Measurements from ENCODE around the gene COMMD7.

COMMD7 gene

DNA sequence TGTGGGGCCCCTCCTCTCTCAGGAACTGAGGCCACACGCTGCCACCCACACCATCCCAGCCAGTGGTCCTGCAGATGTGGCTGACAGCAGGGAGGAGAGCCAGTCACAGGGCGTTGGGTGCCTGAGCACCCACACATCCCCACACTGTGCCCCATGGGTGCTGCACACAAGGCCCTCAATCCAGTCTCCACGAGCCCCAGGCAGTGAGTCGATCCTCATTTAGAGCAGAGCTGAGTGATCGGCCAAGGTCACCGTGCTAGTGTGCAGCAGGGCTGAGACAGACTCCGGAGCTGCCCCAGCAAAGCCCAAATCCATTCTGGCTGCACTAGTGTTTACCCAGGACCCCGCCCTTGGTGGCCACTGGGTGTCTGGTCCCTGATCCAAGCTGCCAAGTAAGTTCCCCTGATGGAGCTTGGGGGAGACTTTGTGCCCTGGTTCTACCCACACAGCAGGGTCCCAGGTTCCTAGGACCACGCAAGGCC lies 78.5 kb downstream of the COMMD7 start:
- H3K4me3 ChIP-seq (ENCODE audit: low read length) = no peak overlapping the region
- TF ChIP-seq ZNF274 (IDR thresholded peaks at IDR 0.05; ENCODE audit: low read depth, low read length) = no peak

DNA sequence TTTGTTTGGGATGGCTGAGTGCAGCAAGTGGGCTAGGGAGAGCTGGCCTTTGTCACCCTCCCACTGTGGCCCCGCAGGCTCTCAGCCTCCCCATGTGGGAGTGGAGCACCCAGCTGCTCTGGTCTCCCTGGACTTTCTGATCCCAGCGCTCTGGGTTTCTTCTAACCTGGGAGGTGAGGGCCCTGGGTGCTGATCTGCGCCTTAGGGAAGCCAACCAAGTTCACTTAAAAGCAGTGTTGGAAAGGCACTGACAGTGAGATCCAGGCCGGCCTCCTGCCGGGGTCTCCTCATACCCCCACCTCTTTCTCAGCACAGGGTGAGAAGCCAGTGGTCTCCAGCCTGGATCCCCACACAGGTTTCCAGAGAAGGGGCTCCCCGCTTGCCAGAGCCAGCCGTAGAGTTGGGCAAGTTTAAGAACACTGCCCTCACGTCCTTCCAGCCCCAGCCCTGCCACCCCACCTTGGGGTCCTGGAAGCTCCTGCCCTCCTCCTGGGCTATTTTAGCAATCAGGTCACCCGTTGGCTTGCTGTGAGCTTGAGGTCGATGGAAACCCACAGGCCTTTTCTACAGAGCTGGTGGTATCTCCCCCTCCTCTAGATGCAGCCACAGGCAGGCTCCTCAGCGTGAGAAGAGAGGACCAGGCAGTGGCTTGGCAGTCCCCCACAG lies 79.1 kb downstream of the COMMD7 start:
- no peak overlapping the region for H3K4me3 ChIP-seq (ENCODE audit: low read length)
- TF ChIP-seq ZNF274 (IDR thresholded peaks at IDR 0.05; ENCODE audit: low read depth, low read length) = no peak

DNA sequence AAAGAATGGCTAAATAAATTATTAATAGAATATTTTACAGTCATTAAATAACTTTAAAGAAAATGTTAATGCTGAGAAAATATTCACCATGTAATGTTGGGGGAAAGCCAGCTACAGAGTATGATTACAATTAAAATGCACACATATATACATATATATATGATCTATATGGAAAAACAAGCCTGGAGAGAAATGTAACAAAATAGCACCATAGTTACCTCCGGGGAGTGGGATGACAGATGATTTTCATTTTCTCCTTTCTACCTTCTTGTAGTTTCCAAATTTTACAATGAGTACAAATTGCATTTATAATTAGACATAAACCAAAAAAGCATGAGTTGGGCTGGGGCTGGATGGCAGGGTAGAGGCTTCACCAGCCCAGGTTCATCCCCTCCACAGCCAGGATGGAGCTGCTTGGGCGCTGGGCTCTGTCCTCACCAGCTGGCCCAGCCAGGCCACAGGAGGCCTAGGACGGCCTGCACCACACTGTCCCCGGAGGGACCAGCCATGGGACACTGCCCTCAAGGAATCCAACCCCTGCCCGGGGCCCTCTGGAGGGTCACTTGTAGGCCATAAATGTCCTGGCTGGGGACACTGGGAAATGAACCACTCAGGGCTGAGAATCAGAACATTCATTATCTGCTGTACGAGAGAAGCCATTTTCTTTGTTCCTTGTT lies 79.8 kb downstream of the COMMD7 start:
- no peak overlapping the region for H3K4me3 ChIP-seq (ENCODE audit: low read length)
- no peak for TF ChIP-seq ZNF274 (IDR thresholded peaks at IDR 0.05; ENCODE audit: low read depth, low read length)

DNA sequence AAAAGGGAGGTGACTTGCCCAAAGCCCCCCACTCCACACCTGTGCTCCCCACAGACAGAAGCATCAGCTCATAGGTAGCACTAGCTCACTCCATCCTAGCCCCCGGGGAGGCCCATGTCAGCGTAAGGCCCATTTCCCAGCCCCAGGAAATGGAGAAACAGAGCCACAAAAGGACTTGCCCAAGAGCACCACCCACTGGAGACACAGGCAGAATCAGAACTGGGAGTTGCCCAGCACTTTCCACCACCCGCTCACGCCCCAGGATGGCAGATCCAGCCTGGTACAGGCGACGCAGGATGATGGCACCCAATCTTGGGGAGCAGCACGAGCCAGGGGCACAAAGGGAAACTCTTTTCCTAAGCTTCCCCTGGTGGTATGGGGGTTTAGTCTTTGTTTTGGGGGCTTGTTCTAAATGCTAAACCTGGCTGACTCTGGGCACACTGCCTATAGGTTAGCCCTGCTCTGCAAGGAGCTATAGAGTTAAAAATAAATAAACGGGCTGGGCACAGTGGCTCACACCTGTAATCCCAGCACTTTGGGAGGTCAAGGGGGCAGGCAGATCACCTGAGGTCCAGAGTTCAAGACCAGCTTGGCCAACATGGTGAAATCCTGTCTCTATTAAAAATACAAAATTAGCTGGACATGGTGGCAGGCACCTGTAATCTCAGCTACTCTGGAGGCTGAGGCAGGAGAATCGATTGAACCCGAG lies 81.3 kb downstream of the COMMD7 start:
- no peak overlapping the region for H3K4me3 ChIP-seq (ENCODE audit: low read length)
- TF ChIP-seq ZNF274 (IDR thresholded peaks at IDR 0.05; ENCODE audit: low read depth, low read length) = no peak

DNA sequence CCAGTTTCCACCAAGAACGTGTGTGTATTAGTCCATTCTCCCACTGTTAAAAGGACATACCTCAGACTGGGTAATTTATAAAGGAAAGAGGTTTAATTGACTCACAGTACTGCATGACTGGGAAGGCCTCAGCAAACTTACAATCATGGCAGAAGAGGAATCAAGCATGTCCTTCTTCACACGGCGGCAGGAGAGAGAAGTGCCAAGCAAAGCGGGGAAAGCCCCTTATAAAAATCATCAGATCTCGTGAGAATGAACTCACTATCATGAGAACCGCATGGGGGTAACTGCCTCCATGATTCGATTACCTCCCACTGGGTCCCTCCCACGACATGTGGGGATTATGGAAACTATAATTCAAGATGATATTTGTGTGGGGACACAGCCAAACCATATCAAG lies 82.6 kb downstream of the COMMD7 start:
- no peak for TF ChIP-seq ZNF274 (IDR thresholded peaks at IDR 0.05; ENCODE audit: low read depth, low read length)
- no peak overlapping the region for H3K4me3 ChIP-seq (ENCODE audit: low read length)

DNA sequence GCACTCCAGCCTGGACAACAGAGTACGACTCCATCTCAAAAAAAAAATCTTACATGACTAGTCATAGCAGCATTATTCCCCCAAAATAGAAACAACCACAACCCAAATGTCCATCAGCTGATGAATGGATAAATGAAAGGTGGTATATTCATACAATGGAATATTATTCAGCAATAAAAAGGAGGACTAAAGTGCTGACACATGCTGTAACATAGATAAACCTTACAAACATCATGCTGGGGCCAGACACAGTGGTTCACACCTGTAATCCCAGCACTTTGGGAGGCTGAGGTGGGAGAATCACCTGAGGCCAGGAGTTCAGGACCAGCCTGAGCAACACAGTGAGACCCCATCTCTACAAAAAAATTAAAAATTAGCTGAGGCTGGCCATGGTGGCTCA lies 86.4 kb downstream of the COMMD7 start:
- no peak overlapping the region for H3K4me3 ChIP-seq (ENCODE audit: low read length)
- no peak for TF ChIP-seq ZNF274 (IDR thresholded peaks at IDR 0.05; ENCODE audit: low read depth, low read length)

DNA sequence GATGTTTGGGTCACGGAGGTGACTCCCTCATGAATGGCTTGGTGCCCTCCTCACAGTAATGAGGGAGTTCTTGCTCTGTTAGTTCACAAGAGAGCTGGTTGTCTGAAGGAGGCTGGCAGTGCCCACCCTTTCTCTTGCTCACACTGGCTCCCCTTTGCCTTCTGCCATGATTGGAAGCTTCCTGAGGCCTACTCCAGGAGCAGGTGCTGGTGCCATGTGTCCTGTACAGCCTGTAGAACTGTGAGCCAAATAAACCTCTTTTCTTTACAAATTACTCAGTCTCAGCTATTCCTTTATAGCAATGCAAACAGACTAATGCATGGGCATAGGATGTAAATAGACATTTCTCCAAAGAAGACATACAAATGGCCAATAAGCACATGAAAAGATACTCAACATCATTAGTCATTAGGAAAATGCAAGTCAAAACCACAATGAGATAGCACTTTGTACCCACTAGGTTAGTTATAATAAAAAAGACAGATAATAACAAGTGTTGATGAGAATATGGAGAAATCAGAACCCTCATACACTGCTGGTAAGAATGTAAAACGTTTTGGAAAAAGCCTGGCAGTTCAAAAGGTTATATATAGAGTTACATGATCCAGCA lies 87.3 kb downstream of the COMMD7 start:
- no peak for TF ChIP-seq ZNF274 (IDR thresholded peaks at IDR 0.05; ENCODE audit: low read depth, low read length)
- H3K4me3 ChIP-seq (ENCODE audit: low read length) = no peak overlapping the region

DNA sequence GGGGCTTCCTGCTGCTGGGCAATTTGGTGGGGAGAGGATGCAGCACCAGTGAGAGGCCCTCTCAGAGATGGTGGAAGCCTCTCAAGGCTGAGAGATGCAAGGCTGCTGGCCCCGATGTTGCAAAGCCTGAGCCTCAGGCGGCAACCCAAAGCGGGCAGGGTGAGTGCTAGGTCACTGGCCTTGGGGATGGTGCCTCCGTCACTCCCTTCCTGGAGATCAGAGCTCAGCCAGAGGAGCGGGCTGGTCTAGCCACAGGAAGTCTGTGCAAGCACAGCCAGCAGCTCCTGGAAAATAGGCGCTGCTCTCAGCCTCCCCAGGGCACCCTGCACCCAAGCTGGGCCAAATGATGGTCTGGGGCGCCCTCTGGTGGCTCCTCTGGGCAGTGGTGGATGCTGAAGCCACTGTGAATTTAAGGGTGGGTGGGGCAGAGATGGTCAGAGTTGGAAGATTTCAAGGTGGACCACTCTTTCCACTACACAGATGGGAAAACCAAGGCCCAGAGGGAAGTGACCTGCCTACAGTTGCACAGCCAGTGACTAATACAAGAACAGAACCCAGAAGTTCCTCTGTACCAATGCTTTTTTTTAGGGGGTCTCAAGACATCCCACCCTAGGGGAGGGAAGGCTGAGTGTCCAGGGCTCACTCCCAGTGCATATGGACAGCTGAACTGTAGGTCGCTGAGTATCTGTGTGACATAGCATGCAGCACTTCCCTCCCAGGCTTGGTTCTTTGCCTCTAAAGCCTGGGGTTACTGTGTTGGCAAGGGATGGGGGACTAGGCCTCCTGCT lies 90.3 kb downstream of the COMMD7 start:
- no peak overlapping the region for H3K4me3 ChIP-seq (ENCODE audit: low read length)
- TF ChIP-seq ZNF274 (IDR thresholded peaks at IDR 0.05; ENCODE audit: low read depth, low read length) = no peak
